ENCODE data around the gene EIF3CL.
"Not testable (repeated sequence)": the region's sequence is repeated elsewhere in the genome, so short reads cannot be mapped to it uniquely, and the experiment has no call there.

GRCh38 chr16:28364268-28365173 is 39.1 kb downstream of the EIF3CL start:
- TF ChIP-seq CTCF, POLR2A (IDR thresholded peaks at IDR 0.05): not testable (repeated sequence)
